ENCODE results near the gene SUB1.
"Not testable (repeated sequence)": the region's sequence is repeated elsewhere in the genome, so short reads cannot be mapped to it uniquely, and the experiment has no call there.

The SUB1 gene

DNA sequence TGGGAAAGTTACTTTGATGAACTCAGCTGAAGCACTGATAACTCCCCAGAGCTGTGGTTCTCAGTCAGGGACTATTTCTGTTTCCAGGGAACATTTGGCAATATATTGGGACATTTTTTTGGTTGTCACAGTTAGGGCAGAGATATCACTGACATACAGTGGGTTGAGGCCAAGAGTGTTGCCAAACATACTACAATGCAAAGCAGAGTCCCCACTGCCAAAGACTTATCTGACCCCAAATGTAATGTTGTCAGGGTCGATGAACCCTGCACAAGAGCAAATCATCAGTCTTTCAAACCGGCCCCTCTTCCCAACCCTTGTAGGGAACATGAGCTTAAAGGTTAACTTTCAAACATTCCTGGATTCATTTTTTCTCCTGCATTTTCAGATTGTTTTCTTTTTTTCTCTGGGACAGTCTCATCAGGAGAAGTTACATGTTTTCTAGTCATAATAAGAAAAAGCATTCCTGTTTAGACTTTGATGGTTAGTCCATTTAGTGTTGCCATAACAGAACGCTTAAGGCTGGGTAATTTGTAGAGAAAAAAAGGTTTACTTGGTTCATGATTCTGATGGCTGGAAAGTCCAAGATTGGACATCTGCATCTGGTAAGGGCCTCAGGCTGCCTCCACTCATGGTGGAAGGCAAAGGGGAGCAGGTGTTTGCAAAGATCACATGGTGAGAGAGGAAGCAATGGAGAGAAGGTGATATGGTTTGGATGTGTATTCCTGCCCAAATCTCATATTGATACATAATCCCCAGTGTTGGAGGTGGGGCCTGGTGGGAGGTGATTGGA, 18.8 kb upstream of the SUB1 start:
- DNase-seq = no peak

DNA sequence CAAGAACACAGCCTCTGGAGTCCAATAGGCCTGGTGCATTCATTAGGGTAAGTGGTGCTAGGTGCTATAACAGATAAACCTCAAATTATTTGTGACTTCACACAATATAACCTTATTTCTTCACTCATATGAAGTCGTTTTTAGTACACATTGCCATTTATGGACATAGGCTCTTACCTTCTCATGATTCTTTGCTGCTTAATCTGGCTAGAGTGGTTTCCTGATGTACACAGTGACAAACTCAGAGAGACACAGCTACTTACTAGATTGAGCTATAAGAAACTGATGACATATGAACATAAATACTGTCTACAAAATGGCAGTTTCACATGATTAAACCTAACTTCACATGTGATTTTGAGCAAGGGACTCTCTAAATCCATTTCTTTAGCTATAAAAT, 14.2 kb upstream of the SUB1 start:
- DNase-seq = no peak

DNA sequence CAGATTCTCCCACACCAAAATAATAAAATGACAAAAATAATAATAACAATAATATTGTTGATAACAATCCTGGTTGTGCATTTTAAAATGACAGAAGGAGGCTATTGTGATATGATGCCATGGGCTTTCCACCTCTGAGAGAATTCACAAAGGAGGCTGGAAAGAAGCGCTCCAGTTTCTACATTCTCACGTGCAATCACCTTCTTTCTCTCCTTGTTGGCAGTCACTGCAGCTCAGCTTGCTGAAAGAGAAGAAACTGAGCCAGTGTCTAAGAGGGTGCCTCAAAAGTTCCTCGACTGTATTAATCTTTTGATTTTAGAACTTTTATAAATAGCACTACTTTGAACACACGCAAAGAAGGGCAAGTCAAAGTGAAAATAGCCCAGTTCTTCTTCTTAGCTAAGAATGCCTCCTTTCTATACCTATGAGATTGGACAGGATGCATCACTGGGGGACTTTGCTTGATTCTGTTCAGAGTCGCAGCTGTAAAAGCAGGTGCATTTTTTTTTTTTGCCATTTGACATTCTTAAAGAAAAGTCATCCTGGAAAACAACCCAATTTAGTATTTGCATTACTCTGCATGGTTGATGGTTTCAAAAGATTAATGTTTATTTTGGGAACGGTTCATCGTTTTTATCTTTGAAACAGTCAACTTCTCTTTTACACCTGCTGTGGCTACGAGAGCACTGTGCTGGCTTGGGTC, 12.4 kb upstream of the SUB1 start:
- DNase-seq = no peak

DNA sequence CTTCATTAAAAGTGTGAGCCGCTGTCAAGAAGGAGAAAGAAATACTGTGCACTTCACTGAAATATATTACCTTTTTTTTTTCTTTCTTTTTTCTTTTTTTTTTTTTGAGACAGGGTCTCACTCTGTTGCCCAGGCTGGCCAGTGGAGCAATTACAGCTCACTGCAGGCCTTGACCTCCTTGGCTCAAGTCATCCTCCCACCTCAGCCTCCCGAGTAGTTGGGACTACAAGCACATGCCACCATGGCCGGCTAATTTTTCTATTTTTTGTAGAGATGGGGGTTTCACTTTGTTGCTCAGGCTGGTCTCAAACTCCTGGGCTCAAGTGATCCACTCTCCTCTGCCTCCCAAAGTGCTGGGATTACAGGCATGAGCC, 11.9 kb upstream of the SUB1 start:
- not testable (repeated sequence) for DNase-seq

GRCh38 chr5:32574540-32575175, 10.7 kb upstream of the SUB1 start:
- no peak for DNase-seq

DNA sequence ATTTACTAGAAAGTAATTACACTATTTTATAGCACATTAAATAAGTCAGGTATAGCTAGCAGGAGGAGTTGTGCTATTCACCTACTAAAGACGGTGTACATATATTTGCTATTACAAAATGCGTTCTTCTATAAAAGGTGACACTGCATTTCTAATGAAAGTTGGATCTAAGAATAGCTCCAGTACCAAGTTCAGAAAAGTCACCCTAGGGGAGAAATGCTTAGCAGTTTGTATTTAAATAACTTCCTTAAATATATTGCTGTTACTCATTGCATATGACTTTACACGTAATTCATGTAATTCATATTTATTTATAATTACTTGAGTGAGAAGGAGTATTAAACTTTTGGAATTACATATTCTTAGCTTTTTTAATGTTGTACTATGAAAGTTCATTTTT, 7.0 kb upstream of the SUB1 start:
- no peak for DNase-seq

DNA sequence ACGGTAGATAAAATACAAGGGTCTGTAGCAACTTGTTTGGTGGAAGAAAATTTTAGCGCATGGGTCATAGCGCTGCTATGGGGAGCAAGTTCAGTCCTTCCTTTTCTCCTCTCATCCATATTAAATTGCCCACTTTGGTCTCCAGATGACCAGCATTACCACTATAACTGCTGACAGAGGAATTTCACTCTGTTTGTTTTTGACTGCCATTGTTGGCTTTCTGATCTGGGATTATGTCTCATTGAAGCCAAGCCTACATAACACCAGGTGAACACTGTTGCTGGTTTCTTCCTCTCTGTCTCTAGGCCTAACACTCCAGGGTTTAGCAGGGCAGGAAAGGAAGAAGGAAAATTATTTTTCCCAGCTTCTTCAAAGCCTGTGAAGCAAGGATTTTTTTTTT, 6.6 kb upstream of the SUB1 start:
- no peak for DNase-seq

GRCh38 chr5:32581010-32581785, 4.2 kb upstream of the SUB1 start:
- no peak for DNase-seq

DNA sequence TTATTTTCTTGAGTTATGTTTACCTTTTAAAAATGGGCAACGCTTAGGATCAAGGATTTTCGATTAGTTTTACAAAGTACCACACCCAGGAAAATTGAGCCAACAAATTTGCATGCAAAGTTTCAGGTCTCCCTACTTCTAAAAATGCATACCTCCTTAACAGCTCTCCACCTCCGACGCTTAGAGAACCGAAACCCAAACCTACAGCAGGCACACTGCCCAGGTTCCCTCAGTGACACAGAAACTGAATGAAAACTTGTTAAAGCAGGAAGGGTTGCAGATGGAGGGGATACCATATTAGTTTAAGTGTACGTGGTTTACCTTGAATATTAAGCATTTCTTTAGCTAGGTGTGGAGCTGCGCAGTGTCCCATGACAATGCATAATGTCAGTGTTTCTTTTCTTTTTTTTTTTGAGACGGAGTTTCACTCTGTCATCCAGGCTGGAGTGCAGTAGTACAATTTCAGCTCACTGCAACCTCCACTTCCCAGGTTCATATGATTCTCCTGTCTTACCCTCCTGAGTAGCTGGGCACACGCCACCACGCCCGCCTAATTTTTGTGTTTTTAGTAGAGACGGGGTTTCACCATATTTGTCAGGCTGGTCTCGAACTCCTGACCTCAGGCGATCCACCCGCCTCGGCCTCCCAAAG, 1.6 kb upstream of the SUB1 start:
- DNase-seq = peak; percentile 52

DNA sequence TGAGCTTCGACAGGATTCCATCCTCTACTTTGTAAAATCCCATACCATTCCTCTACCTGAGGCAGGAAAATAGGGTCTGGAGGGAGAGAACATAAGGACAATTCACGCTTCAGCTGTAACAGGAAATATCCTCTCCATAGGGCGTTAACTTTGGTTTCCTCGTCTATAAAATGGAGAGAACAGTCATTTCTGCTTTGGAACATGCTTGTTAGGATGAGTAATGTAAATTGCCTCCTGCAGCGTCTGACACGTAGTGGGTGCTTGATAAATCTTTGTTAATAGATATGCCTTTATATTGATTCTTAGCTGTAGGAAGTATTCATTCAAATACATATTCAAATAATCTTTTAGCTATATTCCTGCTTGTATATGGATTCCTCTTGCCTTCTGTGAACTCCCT, 711 bp upstream of the SUB1 start:
- no peak for DNase-seq

GRCh38 chr5:32585122-32585445, 273 bp upstream of the SUB1 start:
- no peak for DNase-seq

DNA sequence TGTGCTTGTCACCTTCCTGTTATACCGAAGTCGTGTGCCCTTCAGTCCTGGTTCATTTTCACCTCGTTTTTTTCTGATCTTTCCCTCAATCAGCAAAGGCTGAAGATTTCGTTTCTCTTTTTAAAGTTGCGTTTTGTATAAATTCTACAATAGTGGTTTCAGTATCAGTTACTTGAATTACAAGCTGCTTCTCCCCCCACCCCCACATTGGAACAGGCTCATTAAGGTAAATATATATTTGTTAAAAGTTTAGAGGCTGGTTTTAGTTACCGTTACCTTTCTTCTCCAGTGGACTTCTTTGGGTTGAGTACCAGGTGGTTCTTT, 881 bp downstream of the SUB1 start:
- DNase-seq = no peak

DNA sequence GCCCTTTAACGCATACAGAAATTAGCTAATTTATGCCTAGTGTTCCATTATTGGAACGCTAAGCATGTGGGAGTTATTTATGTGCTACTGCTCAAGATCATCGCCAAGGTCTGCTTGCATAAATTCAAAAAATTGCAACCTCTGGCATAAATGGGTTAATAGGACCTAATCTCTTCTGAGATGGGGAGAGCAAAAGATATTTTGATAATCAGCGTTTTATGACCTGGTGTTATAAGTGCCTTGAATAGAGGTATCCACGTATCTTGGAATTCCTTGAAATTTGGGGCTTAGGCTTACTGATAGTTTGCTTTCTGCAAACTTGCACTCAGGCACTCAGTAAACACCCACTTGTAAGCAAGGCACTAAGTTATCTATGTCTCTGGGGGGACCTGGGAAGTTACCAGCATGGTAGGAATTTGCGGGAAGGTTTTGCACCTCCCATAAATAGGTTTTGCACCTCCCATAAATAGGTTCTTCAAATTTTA, 1.8 kb downstream of the SUB1 start:
- no peak for DNase-seq

DNA sequence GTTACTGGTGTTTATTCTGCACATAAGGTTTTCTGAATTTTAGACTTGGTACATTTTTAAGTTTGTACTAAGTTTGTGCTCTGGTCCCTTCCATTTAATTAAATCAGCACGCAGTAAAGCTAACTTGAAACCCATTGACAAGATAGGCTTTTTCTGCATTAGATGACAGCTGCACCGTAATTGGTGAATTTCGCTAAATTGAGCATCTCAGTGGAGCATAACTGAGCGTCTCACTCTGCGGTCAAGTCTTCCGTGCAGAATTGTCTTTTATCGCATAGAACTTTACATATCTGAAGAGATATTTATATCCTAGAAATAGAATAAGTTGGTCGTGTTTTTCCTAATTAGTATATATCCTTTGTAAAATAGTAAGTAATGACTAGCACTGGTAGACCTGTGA, 4.1 kb downstream of the SUB1 start:
- no peak for DNase-seq

GRCh38 chr5:32589942-32590869, 4.8 kb downstream of the SUB1 start:
- DNase-seq = no peak

- no peak for DNase-seq
Measured at GRCh38 chr5:32595118-32595517, 9.8 kb downstream of the SUB1 start.

- no peak for DNase-seq
Measured at GRCh38 chr5:32597041-32597629, 11.8 kb downstream of the SUB1 start.

GRCh38 chr5:32598260-32598937, 13.0 kb downstream of the SUB1 start:
- no peak for DNase-seq

- DNase-seq = no peak
Measured at GRCh38 chr5:32598997-32599549, 13.7 kb downstream of the SUB1 start.

GRCh38 chr5:32600054-32600622, 14.8 kb downstream of the SUB1 start:
- no peak for DNase-seq

Measured in activated naive CD4-positive, alpha-beta T cell treated with Interleukin-2 at 50 U/mL for 16 hours (primary cell).